HEK293 (cell line): Measurements from ENCODE around the gene DHX16.

ENCODE experiments used
- KLF1 ChIP-seq: fragments of 450-650 bp; formaldehyde crosslinking; IDR thresholded peaks from 2 replicates; pipeline ENCODE4 v1.5.1; 2016; ENCODE audit warnings: missing biosample characterization, missing genetic modification characterization
- REST ChIP-seq: fragments of 450-650 bp; formaldehyde crosslinking; IDR thresholded peaks from 2 replicates; pipeline ENCODE4 v1.5.1; 2016; ENCODE audit warnings: missing biosample characterization, missing genetic modification characterization
- TF ChIP-seq, protein P1 (sequence below): fragments of 450-650 bp; formaldehyde crosslinking; IDR thresholded peaks from 2 replicates; pipeline ENCODE4 v1.5.1; 2016; ENCODE audit warnings: missing biosample characterization, missing genetic modification characterization

DNA sequence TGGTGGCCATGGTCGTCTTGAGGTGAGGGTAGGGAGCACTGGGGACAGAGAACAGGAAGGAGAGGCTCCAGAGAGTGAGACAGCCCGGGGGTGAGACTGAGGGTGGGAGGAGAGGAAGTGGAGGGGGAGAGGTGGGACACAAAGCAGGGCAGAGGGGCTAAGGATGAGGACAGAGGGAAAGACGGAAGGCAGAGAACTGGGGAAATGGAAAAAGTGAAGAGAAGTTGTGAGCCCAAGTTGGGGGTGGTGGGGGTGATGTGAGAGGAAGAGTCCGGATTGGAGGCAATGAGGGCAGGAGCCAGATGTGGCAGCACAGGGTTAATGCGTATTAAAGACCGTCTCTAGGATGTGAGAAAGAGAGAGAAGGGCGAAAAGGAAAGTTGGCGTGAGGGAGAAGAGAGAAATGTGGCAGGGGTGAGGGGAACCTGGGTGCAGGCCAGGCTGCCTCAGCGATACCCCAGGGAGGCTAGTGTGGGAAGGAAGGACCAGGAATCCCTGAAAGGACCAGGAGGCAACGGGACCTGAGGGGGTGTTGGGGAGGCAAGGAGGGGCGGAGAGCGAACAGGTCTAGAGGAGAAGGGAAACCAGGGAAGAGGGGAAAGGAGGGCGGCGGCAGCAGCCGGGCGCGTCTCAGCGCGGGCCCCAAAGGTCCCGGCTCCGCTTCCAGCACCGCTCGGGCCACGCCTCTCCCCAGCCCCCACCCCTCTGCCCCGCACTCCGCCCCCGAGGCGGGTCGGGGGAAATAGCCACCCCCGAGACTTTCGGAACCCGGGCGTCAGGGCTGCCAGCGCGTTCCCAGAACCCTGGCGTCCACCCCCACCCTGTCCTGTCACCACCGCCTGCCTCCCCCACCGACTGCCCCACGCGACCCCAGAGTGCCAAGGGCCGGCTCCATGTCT lies 13.5 kb upstream of the DHX16 start, which contains the start of gene PPP1R18:
- TF ChIP-seq KLF1 (peak; percentile 67), REST (tag by site-specific recombination) (no peak)
- TF ChIP-seq, protein P1, sequence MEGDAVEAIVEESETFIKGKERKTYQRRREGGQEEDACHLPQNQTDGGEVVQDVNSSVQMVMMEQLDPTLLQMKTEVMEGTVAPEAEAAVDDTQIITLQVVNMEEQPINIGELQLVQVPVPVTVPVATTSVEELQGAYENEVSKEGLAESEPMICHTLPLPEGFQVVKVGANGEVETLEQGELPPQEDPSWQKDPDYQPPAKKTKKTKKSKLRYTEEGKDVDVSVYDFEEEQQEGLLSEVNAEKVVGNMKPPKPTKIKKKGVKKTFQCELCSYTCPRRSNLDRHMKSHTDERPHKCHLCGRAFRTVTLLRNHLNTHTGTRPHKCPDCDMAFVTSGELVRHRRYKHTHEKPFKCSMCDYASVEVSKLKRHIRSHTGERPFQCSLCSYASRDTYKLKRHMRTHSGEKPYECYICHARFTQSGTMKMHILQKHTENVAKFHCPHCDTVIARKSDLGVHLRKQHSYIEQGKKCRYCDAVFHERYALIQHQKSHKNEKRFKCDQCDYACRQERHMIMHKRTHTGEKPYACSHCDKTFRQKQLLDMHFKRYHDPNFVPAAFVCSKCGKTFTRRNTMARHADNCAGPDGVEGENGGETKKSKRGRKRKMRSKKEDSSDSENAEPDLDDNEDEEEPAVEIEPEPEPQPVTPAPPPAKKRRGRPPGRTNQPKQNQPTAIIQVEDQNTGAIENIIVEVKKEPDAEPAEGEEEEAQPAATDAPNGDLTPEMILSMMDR (tag by site-specific recombination) = no peak; the same call in 1 of the 2 replicates
